IPS-18a (cell line): ENCODE data around the gene LGI4.
"Not testable (repeated sequence)": the region's sequence is repeated elsewhere in the genome, so short reads cannot be mapped to it uniquely, and the experiment has no call there.

ENCODE experiments used
- H3K27ac ChIP-seq: one replicate; pipeline ENCODE4 v1.5.1; 2013; ENCODE audit warnings: low read length
- H3K27me3 ChIP-seq: one replicate; pipeline ENCODE4 v1.6.1; 2013; ENCODE audit warnings: mild to moderate bottlenecking, low read length; ENCODE audit not compliant: control insufficient read depth, insufficient read depth
- H3K36me3 ChIP-seq: one replicate; pipeline ENCODE4 v1.6.1; 2013; ENCODE audit warnings: low read depth, low read length; ENCODE audit not compliant: control insufficient read depth
- H3K4me1 ChIP-seq: one replicate; pipeline ENCODE4 v1.6.1; 2013; ENCODE audit warnings: low read depth, low read length; ENCODE audit not compliant: control insufficient read depth
- H3K4me3 ChIP-seq: one replicate; pipeline ENCODE4 v1.5.1; 2013; ENCODE audit warnings: low read length
- H3K9ac ChIP-seq: one replicate; pipeline ENCODE4 v1.6.1; 2013; ENCODE audit warnings: mild to moderate bottlenecking, low read length, moderate library complexity
- H3K9me3 ChIP-seq: one replicate; pipeline ENCODE4 v1.6.1; 2013; ENCODE audit warnings: low read depth, low read length; ENCODE audit not compliant: control insufficient read depth

The LGI4 gene

DNA sequence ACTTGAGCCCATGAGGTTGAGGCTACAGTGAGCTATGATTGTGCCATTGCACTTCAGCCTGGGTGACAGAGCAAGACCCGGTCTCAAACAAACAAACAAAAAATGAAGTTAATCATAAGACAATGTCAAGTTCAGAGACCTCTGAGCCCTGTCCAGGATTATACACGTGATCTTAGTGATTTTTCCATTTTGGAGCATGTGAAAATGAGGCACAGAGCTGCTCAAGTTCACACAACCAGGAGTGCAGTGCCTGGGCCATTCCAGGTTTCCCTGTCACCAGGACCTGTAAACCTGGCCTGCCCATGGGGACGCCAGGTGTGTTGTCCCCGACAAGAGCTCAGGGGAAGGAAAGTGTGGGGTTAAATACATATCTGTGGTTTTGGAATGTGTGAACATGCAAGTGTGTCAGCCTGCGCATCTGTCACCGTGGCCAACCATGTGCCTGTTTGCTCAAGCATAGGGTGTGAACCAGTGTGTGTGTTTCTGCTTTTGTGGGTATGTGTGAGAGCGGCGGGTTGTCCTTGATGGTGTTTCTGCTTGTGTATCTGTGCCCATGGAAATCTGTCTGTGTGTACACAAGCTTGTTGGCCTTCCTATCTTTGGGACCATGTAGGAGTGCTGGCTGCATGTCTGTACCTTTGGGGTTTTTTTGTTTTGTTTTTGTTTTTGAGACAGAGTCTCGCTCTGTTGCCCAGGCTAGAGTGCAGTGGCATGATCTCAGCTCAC is 2.3 kb upstream of the LGI4 start:
- Histone ChIP-seq H3K36me3 (no peaks in the 10 kb centered on the region), H3K9ac (no peak overlapping the region), H3K4me1 (peaks cover 7% of the 10 kb centered on the region), H3K27me3 (peaks cover 16% of the 10 kb centered on the region), H3K27ac (no peak overlapping the region), H3K9me3 (no peaks in the 10 kb centered on the region), H3K4me3 (no peak overlapping the region)

DNA sequence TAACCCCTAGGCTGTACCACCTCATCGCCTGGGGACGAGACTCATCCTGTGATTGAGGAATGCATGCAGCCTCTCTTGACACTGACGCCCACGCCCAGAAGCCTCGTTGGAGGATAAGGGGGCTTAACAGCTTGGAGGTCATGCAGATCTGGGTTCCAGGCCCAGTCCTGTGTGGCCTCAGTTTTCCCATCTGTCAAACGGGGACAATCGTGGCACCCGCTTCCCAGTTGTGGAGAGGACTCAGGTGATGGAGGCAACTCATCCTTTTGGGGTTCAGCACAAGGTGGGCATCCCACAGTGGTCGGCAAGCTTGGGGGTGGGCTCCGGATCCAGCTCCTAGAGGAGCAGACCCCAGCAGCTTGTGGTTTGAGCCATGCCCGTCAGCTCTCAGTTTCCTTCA is 1.4 kb upstream of the LGI4 start:
- no peaks in the 10 kb centered on the region for H3K9me3 ChIP-seq
- H3K4me1 ChIP-seq = no peaks in the 10 kb centered on the region
- H3K27ac ChIP-seq = no peak overlapping the region
- peaks cover 8% of the 10 kb centered on the region for H3K27me3 ChIP-seq
- H3K4me3 ChIP-seq = no peak overlapping the region
- no peaks in the 10 kb centered on the region for H3K36me3 ChIP-seq
- no peak overlapping the region for H3K9ac ChIP-seq

DNA sequence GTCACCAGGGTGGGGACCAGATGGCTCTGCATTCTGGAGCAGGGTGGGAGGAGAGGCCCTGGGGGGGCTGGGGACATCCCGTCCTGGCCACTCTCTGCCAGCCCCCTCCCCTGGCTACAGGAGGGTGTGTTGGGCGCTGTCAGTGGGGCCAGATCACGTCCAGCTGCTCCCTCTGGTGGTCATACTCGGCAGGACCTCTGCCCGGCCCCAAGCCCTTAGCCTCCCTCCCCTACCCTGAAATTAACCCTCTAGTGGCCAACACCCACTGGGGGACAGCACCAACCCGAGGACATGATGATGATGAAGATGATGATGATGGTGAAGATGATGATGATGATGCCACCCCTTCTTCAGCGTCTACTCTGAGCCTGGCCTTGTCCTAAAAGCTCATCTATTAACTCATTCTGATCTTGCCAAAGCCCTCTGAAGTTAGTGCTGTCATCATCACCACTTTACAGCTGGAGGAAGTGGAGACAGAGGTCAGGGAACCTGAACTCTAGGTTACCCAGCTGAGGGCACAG is 590 bp upstream of the LGI4 start:
- no peak overlapping the region for H3K27ac ChIP-seq
- peaks cover 4% of the 10 kb centered on the region for H3K27me3 ChIP-seq
- no peaks in the 10 kb centered on the region for H3K9me3 ChIP-seq
- no peak overlapping the region for H3K4me3 ChIP-seq
- no peak overlapping the region for H3K9ac ChIP-seq
- no peaks in the 10 kb centered on the region for H3K4me1 ChIP-seq
- H3K36me3 ChIP-seq = no peaks in the 10 kb centered on the region

DNA sequence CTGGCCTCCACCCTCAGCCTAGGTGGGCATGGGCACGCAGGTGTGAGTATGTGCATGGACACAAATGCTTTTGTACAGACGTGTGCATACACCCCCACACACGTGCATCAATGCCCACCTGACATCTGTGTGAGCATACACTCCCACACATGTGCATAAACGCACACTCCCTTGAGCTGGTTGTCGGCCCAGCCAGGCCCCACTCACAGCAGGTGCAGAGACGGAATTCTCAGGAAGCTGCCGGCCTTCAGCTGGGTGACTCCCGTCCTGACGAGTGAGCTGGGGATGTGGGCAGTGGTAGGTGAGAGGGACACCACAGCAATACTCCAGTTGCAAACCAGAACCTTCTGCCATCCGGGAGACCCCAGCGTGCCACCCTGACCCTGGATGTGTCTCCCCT is 1.0 kb downstream of the LGI4 start:
- Histone ChIP-seq H3K9me3 (no peaks in the 10 kb centered on the region), H3K4me1 (no peaks in the 10 kb centered on the region), H3K27ac (no peak overlapping the region), H3K27me3 (no peaks in the 10 kb centered on the region), H3K4me3 (no peak overlapping the region), H3K9ac (no peak overlapping the region), H3K36me3 (no peaks in the 10 kb centered on the region)

DNA sequence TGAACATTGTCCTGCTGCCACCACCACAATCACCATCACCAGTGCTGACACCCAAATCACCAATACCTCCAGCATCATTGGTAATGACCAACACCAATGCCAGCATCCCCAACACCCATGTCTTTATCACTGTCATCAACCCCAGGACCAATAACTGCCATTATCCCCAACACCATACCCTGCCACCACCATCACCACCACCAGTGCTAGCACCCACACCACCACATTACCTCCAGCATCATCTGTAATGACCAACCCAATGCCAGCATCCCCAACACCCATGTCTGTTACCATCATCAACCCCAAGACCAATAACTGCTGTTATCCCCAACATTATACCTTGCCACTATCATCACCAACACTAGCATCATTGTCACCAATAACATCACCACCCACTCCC is 2.6 kb downstream of the LGI4 start:
- no peak overlapping the region for H3K9ac ChIP-seq
- no peaks in the 10 kb centered on the region for H3K27me3 ChIP-seq
- H3K27ac ChIP-seq = no peak overlapping the region
- H3K36me3 ChIP-seq = no peaks in the 10 kb centered on the region
- H3K9me3 ChIP-seq = no peaks in the 10 kb centered on the region
- H3K4me3 ChIP-seq = no peak overlapping the region
- no peaks in the 10 kb centered on the region for H3K4me1 ChIP-seq

DNA sequence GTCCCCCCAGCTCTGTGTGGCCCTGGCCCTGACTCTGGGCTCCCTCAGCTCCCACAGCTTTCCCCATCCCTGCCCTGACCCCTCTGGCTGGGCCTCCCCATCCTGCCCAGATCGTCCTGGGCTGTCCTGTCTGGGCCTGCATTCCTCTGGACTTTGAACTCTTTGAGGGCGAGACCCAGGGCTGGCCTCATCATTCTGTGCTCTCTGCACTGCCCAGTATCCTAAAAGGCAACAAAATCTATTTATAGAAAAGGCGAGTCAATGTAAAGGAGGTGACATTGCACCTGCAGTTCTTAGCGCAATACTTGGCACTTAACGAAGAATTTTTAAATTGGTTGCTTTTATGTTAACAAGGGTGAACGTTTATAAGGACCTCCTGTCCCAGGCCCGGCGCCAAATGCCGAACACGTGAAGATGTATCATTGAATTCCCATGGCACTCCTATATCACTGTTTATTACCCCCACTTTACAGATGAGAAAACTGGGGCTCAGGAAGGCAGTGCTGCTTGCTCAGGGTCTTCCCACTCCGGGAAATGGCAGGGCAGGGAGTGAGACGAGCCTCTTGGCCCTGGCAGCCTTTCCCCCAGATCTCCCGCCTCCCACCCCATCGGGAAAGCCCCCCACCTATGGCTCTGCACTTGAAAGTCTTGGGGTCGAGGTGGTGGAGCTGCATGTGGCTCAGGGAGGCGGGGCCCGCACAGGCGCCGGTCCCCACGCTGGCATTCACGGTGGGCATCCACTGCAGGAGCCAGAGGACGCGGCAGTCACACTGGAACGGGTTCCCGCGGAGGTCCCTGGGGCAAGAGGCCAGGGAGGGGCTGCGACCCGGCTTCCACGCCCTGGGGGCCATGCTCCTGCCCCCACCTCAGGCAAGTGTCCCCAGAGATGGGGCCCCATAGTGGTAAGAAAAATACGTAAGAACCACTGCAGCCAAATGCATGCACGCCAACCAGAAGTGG is 3.8 kb downstream of the LGI4 start:
- Histone ChIP-seq H3K4me3 (no peak overlapping the region), H3K9ac (no peak overlapping the region), H3K27ac (no peak overlapping the region), H3K27me3 (no peaks in the 10 kb centered on the region), H3K36me3 (no peaks in the 10 kb centered on the region), H3K4me1 (no peaks in the 10 kb centered on the region), H3K9me3 (no peaks in the 10 kb centered on the region)

DNA sequence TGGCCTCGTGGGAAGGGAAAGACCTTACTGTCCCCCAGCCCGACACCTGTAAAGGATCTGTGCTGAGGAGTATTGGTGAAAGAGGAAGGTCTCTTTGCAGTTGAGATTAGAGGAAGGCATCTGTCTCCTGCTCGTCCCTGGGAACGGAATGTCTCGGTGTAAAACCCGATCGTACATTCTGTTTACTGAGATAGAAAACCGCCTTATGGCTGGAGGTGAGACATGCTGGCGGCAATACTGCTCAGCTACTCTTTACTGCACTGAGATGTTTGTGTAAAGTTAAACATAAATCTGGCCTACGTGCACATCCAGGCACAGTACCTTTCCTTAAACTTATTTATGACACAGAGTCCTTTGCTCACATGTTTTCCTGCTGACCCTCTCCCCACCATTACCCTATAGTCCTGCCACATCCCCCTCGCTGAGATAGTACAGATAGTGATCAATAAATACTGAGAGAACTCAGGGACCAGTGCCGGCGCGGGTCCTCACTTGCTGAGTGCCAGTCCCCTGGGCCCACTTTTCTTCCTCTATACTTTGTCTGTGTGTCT is 5.1 kb downstream of the LGI4 start:
- not testable (repeated sequence) for H3K27me3 ChIP-seq, H3K4me1 ChIP-seq, H3K27ac ChIP-seq, H3K4me3 ChIP-seq, H3K9me3 ChIP-seq, H3K9ac ChIP-seq, H3K36me3 ChIP-seq

DNA sequence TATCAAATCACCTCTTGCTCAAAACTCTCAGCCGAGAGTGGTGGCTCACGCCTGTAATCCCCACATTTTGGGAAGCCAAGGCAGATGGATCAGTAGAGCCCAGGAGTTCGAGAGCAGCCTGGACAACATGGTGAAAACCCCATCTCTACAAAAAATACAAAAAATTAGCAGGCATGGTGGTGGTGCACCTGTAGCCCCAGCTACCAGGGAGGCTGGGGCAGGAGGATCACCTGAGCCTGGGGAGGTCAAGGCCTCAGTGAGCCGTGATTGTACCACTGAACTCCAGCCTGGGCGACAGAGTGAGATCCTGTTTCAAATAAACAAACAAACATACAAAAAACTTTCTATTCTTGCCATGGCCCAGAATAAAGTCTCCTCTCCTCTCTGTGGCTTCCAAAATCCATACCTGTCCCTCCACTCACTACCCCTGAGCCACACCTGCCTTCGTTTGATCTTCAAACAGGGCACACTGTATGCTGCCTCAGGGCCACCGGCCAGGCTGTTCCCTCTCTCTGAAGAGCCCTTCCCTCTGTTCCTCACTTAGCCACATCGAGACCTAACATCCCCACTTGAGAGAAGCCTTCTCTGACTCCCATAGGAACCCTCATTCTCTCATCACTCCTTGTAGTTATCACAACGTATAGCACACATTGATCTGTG is 6.3 kb downstream of the LGI4 start:
- Histone ChIP-seq H3K27ac (no peak overlapping the region), H3K36me3 (no peaks in the 10 kb centered on the region), H3K27me3 (no peaks in the 10 kb centered on the region), H3K4me1 (no peaks in the 10 kb centered on the region), H3K4me3 (no peak overlapping the region), H3K9me3 (no peaks in the 10 kb centered on the region), H3K9ac (no peak overlapping the region)

DNA sequence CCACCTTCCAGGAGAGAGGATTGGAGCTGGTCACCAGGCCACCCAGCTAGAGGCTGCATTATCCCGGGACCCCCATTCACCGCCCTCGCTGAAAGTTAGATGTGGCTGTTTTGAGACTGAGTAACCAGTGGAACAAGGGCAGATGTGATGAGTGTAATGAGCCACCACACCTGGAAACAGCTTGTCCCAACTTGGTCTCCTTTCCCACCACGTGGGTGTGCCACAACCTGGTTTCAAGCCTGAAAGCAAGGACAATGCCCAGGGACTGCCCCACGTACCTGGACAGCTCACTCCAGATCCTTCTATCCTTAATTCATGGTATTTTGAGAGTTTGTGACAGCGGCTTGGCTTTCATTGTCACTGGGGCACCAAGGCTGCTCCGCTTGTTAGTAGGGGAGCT is 7.0 kb downstream of the LGI4 start:
- no peak overlapping the region for H3K9ac ChIP-seq
- peaks cover 6% of the 10 kb centered on the region for H3K4me1 ChIP-seq
- no peaks in the 10 kb centered on the region for H3K36me3 ChIP-seq
- no peak overlapping the region for H3K4me3 ChIP-seq
- no peak overlapping the region for H3K27ac ChIP-seq
- H3K27me3 ChIP-seq = no peaks in the 10 kb centered on the region
- no peaks in the 10 kb centered on the region for H3K9me3 ChIP-seq

DNA sequence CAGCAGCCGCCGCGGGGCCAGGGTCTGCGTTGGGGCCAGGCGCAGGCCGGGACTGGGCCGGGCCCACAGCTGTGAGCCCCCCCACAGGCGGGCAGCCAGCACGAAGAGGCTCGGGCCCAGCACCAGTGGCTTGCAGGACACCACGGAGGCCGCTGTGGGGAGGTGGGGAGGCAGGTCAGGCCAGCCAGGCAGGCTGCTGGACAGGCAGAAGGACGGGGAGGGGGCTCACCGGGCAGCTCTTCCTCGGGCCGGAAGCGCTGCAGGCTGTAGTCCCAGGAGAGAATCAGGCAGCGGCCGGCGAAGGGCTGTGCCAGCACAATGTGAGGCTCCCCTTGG is 8.3 kb downstream of the LGI4 start:
- no peaks in the 10 kb centered on the region for H3K27me3 ChIP-seq
- H3K27ac ChIP-seq = no peak overlapping the region
- H3K4me1 ChIP-seq = peaks cover 12% of the 10 kb centered on the region
- no peaks in the 10 kb centered on the region for H3K36me3 ChIP-seq
- no peaks in the 10 kb centered on the region for H3K9me3 ChIP-seq
- H3K9ac ChIP-seq = no peak overlapping the region
- no peak overlapping the region for H3K4me3 ChIP-seq
